ENCODE results near the gene THBS1.
A peak's percentile ranks its signal among the peaks of the same experiment; 100 is the strongest.

The THBS1 gene

DNA sequence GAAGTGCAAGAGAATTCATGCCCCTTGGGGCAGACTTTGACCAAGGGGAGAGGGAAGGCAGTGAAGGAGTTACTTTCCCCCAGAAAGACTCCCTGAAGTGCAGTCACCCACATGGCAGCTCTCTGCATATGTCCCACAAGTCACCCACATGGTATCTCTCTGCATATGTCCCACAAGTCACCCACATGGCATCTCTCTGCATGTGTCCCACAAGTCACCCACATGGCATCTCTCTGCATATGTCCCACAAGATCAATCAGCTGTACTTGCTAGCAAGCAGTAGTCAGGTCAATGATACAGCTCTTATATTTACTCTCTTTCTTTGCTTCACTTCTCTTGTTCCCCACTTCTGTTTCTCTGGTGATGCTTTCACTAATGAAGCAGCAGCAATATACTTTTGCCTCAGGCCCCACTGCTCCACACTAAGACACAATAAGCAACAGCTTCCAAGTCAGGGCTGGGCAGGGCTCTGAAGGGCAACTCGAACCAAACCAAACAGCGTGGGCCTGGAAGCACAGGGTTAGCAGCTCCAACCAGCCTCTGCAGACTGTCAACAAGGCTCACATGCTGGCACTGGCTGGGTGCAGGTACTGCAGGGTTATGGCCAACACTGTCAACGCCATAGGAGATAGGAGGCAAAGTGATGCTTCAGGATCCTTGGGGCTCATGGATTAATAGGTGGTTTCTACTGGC is 46.7 kb downstream of the THBS1 start:
- no peaks in the 10 kb centered on the region for H3K27me3 ChIP-seq (replicated peaks; ENCODE audit: control insufficient read depth, insufficient read depth, low read length)
- H3K36me3 ChIP-seq (ENCODE audit: control insufficient read depth, insufficient read depth, low read length): no peaks in the 10 kb centered on the region
- no peak overlapping the region for H3K4me3 ChIP-seq (replicated peaks; ENCODE audit: low read depth, low read length)
- DNase-seq (ENCODE audit: extremely low read depth, insufficient read length): no peak
- TF ChIP-seq, protein P1, sequence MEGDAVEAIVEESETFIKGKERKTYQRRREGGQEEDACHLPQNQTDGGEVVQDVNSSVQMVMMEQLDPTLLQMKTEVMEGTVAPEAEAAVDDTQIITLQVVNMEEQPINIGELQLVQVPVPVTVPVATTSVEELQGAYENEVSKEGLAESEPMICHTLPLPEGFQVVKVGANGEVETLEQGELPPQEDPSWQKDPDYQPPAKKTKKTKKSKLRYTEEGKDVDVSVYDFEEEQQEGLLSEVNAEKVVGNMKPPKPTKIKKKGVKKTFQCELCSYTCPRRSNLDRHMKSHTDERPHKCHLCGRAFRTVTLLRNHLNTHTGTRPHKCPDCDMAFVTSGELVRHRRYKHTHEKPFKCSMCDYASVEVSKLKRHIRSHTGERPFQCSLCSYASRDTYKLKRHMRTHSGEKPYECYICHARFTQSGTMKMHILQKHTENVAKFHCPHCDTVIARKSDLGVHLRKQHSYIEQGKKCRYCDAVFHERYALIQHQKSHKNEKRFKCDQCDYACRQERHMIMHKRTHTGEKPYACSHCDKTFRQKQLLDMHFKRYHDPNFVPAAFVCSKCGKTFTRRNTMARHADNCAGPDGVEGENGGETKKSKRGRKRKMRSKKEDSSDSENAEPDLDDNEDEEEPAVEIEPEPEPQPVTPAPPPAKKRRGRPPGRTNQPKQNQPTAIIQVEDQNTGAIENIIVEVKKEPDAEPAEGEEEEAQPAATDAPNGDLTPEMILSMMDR (IDR thresholded peaks at IDR 0.05; ENCODE audit: insufficient read depth, low read length, poor library complexity, severe bottlenecking): no peak

DNA sequence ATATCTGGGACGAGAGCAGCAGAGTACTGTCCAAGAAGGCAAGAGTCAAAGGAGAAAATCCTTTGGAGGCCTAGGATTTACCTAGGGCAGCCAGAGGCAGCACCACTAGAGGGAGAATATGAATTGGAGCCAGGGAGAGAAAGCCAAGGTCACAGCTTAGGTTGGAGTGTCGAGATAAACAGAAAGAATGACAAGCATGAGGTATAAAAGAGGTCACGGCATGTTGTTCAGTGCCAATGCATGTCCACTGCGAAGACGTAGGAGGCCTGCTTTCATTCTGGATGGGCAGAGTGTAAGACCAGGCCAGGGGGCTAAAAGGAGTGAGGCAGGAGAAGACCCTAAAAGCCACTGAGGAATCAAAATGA is 47.2 kb downstream of the THBS1 start:
- no peaks in the 10 kb centered on the region for H3K36me3 ChIP-seq (ENCODE audit: control insufficient read depth, insufficient read depth, low read length)
- no peak overlapping the region for H3K4me3 ChIP-seq (replicated peaks; ENCODE audit: low read depth, low read length)
- H3K27me3 ChIP-seq (replicated peaks; ENCODE audit: control insufficient read depth, insufficient read depth, low read length): no peaks in the 10 kb centered on the region
- TF ChIP-seq, protein P1 (IDR thresholded peaks at IDR 0.05; ENCODE audit: insufficient read depth, low read length, poor library complexity, severe bottlenecking): peak; percentile 16
- DNase-seq (ENCODE audit: extremely low read depth, insufficient read length): no peak

DNA sequence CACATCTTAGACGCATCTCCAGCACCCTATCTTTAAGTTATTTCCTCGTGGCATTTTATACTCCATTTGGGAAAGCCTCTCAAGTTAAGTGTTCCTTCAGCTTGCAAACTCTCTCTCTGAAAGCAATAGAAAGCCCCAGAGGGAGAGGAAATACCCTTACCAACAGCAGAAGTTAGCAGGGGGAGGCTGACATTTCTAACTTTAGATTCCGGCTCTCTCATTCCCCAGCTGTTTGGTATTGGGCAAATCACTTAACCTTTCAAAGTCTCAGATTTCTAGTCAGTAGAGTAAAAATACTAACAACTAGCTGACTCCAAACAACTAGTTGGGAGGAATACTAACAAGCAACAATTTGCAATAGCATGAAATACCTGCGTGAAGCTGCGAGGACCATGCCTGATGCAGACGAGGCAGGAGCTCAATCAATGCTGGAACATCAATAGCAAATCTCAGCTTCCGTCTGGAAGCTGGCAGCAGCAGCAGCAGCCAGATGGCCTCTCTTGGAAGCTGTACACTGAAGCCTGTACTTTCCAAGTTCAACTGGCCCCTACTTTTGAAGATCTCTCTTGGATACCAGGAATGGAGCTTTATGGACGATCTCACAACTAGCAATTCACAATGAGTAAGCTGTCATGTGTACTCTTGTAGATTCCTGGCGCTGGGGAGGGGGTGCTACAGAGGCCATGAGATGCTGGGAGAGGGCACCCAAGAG is 47.8 kb downstream of the THBS1 start:
- TF ChIP-seq, protein P1 (IDR thresholded peaks at IDR 0.05; ENCODE audit: insufficient read depth, low read length, poor library complexity, severe bottlenecking): no peak
- no peak for DNase-seq (ENCODE audit: extremely low read depth, insufficient read length)
- H3K27me3 ChIP-seq (replicated peaks; ENCODE audit: control insufficient read depth, insufficient read depth, low read length): no peaks in the 10 kb centered on the region

DNA sequence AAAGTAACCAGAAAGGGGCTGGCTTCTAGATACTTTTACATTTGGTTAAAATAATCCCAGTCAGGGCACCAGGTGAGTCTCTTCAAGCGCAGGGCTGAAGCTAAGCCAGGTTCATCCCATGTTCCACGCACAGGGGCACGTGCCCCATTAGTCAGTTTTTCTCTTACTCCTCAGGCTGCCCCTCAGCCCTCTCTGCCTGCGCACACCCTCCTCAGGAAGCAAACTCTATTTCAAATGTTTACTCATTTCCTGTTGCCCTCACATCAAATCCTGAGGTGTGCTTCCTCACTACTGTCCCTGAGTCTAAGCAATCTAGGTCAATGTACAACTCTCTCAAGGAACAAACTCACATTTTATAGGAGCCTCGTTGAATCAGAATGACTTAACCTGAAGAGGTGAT is 48.5 kb downstream of the THBS1 start:
- no peaks in the 10 kb centered on the region for H3K27me3 ChIP-seq (replicated peaks; ENCODE audit: control insufficient read depth, insufficient read depth, low read length)
- no peak for DNase-seq (ENCODE audit: extremely low read depth, insufficient read length)
- H3K4me3 ChIP-seq (replicated peaks; ENCODE audit: low read depth, low read length): no peak overlapping the region
- H3K36me3 ChIP-seq (ENCODE audit: control insufficient read depth, insufficient read depth, low read length): no peaks in the 10 kb centered on the region
- TF ChIP-seq, protein P1 (IDR thresholded peaks at IDR 0.05; ENCODE audit: insufficient read depth, low read length, poor library complexity, severe bottlenecking): no peak

More for the DNA sequence above, 47.8 kb downstream of the THBS1 start:
- Histone ChIP-seq H3K36me3 (ENCODE audit: control insufficient read depth, insufficient read depth, low read length) (no peaks in the 10 kb centered on the region), H3K4me3 (replicated peaks; ENCODE audit: low read depth, low read length) (no peak overlapping the region)

DNA sequence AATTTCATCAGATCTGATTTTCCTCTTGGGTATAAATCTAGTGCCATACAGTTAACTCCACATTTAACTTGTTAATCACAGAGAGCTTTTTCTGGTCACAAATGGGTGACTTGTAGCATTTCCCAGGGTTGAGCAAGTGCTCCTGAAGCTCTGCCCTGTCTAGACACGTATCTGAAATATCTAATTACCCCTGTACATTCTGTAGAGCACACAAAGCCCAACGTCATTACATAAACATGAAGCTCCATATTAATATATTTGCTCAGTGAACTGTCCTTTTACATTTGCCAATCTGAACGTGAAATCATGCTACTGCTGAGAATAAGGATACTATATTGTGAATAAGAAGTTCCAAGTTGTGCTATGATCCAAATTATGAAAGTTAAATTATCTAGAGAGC is 49.0 kb downstream of the THBS1 start:
- Histone ChIP-seq H3K27me3 (replicated peaks; ENCODE audit: control insufficient read depth, insufficient read depth, low read length) (no peaks in the 10 kb centered on the region), H3K4me3 (replicated peaks; ENCODE audit: low read depth, low read length) (no peak overlapping the region), H3K36me3 (ENCODE audit: control insufficient read depth, insufficient read depth, low read length) (no peaks in the 10 kb centered on the region)
- TF ChIP-seq, protein P1 (IDR thresholded peaks at IDR 0.05; ENCODE audit: insufficient read depth, low read length, poor library complexity, severe bottlenecking): no peak
- DNase-seq (ENCODE audit: extremely low read depth, insufficient read length): no peak

Measured in GM06990 (cell line).